NCI-H187 treated with DMSO at 0.1 percent for 48 hours (cell line): Measurements from ENCODE around the gene SMC6.

ENCODE experiments used
- DNase-seq: peaks from one replicate; lab custom pipeline; 2025; lab: John Stamatoyannopoulos, UW

Gene SMC6, protein sequence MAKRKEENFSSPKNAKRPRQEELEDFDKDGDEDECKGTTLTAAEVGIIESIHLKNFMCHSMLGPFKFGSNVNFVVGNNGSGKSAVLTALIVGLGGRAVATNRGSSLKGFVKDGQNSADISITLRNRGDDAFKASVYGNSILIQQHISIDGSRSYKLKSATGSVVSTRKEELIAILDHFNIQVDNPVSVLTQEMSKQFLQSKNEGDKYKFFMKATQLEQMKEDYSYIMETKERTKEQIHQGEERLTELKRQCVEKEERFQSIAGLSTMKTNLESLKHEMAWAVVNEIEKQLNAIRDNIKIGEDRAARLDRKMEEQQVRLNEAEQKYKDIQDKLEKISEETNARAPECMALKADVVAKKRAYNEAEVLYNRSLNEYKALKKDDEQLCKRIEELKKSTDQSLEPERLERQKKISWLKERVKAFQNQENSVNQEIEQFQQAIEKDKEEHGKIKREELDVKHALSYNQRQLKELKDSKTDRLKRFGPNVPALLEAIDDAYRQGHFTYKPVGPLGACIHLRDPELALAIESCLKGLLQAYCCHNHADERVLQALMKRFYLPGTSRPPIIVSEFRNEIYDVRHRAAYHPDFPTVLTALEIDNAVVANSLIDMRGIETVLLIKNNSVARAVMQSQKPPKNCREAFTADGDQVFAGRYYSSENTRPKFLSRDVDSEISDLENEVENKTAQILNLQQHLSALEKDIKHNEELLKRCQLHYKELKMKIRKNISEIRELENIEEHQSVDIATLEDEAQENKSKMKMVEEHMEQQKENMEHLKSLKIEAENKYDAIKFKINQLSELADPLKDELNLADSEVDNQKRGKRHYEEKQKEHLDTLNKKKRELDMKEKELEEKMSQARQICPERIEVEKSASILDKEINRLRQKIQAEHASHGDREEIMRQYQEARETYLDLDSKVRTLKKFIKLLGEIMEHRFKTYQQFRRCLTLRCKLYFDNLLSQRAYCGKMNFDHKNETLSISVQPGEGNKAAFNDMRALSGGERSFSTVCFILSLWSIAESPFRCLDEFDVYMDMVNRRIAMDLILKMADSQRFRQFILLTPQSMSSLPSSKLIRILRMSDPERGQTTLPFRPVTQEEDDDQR

DNA sequence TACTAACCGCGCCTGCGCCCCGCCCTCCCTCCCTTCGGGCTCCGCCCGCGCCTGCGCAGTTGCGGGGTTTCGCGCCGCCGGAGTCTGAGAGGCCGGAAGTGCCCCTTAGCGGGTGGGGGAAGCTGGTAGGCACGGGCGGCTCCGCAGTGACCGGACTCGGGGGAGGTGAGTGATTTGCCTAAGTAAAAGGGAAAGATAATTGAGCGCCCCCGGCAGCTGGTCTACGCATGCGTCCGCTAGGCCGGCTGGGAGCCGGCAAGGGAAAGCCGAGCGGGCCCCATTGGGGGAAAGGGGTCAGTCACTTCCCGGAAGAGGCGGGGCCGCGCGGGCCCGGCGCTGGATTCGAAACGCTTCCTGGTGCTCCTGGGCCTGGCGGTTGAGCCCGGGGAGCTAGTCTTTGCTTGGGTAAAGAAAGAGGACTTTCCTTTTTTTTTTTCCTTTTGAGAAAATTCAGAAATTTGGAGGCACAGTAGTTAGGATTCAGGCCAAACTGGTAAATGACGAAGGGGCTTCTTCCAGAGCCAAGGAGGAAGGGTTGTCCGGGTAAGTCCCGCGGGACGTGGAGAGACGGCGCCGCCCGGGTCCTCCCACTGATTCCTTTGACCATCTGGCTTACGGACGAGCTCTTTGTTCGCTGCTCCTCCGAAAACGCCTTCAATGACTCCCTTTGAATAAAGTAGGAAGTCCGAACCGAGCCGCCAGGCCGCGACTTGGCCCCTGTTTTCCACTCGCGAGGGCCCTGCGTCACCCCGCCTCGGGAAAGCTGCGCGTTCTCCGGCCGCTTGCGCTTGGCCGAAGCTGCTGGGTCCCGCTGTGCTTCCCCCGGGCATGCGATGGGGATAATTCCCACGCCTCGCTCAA, at the start of gene SMC6, which contains the start of gene GEN1:
Gene SMC6 (minus strand): TSS at position 8 of the 861 bp plus-strand sequence. CDS start 7,864 bp downstream, outside the sequence.
Gene GEN1 (plus strand): TSS at position 336 of the 861 bp plus-strand sequence. CDS start 5,806 bp downstream, outside the sequence.
- peak; percentile 80 for DNase-seq

GRCh38 chr2:17800693-17801458, 47.3 kb upstream of the SMC6 start:
- no peak for DNase-seq

DNA sequence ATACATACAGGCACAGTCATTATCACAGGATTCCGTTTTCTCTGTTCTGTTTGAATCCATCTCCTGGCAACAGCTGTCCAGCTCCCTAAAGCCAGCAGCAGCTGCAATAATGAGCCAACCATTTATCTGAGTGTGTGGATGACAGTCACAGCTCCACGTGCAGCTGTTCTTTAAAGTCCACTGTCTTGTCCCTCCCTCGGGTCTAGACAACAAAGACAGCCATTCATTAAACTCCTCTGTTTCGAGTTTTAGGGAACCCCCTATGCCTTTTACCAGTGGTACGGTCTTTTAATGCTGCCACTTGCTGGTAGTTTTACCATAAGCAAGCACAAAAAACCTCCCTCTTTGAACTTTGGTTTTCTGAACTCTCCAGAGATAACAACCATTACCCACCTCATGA, 46.6 kb upstream of the SMC6 start:
- no peak for DNase-seq

DNA sequence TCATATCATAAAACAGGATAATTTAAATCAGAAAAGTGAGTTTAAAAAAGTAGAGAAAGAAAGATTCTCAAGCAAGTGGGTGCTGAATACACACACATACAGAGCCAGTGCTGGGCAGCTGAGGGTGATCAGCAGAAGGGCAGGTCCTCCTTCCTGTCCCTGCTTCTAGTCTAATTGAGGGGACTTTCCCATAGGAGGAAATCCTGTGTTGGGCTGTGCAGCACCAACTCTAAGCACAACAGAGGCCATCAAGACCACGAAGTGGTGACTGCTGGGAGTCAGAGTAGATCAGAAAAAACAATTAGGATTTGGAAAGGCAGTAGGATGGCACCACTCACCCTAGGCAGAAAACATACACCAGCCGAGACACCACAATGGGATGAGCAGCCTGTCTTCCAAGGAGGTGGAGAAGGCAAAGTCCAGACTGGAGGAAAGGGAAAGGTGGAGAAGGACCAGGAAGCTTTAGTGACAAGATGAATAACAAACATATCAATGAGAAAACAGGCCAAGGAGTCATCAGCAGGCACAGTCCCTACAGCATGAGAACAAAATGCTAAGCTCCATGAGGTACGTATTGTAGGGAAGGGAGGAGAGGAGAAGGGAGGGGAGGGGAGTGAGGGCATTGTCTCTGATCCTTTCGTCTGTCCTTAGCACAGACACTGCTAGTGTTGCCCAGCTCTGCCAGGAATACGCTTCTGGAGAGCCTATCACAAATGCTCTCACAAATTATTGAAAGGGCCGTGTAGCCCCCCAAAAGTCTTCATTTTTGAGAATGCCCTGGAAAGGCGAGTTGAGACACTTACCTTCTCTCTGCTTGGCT, 45.9 kb upstream of the SMC6 start:
- DNase-seq: no peak

- DNase-seq: no peak
Observed at GRCh38 chr2:17798338-17798737, 44.7 kb upstream of the SMC6 start.

DNA sequence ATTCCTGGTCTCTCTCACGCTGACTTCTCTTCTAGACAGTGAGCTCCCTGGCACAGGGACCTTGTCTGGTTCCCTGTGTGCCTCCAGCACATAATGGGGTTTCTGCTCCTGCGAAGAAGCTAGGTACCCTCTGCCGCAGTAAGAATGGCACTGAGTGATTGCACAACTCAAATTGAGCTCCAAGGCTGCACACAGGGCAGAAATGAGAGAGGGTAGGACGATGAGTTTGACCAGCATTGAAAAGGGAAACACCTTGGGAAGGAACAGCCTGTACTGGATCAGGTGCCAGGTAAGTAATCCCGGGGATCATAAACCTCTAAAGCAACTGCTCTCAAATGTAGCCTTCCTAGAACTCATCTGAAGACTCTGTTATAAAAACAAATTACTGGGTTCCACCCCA, 41.7 kb upstream of the SMC6 start:
- DNase-seq: no peak

DNA sequence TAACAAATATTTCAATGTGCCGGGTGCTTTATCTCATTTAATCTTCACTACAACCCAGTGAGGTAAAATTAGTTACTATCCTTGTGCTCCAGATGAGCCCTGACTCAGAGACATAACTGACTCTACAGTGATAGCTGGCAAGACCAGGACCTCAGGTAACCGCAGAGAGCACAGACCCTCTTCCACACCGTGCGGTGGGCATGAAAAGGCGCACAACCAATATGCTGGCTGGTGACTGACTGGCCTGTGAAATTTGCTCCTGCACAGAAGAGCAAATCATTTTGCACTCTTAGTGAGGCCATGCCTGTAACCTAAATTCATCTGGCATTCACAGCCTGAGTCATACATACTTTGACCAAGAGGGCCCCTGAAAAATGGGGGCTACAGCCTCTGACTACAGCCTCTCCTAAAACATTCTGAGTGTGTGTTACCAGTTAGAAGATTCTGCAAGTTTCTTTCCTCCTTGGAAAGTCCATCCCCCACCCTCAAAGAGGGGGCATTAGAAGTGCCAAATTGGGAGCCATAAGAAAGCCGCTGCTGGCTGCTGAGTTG, 40.3 kb upstream of the SMC6 start:
- no peak for DNase-seq

- DNase-seq: no peak
Observed at GRCh38 chr2:17793296-17793695, 39.7 kb upstream of the SMC6 start.

- DNase-seq: no peak
Observed at GRCh38 chr2:17792515-17792914, 38.9 kb upstream of the SMC6 start.

- DNase-seq: no peak
Observed at GRCh38 chr2:17791817-17792130, 38.2 kb upstream of the SMC6 start.

- DNase-seq: no peak
Observed at GRCh38 chr2:17791121-17791816, 37.7 kb upstream of the SMC6 start.

GRCh38 chr2:17790536-17790935, 36.9 kb upstream of the SMC6 start:
- DNase-seq: no peak

DNA sequence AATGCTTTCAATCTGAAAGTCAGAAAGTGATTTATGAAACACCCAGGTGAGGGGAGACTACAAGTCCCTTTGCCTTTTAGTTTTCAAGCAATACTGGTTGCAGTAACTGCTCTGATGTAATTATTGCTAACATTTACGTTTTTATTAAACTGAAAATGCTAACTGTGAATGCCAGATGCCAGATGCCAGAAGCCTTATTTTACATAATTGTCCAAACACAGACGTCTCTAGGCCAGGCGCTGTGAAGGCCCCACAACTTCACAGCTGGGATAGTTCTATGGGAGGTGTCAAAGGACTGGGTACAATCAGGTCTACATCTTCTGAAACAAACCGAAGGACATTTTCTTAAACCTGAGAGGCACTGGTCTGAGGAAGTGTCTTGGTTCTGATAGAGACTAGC, 35.2 kb upstream of the SMC6 start:
- no peak for DNase-seq

GRCh38 chr2:17786727-17787126, 33.1 kb upstream of the SMC6 start:
- DNase-seq: no peak

- no peak for DNase-seq
Observed at GRCh38 chr2:17781482-17781881, 27.9 kb upstream of the SMC6 start.

- DNase-seq: no peak
Observed at GRCh38 chr2:17780546-17780945, 26.9 kb upstream of the SMC6 start.

DNA sequence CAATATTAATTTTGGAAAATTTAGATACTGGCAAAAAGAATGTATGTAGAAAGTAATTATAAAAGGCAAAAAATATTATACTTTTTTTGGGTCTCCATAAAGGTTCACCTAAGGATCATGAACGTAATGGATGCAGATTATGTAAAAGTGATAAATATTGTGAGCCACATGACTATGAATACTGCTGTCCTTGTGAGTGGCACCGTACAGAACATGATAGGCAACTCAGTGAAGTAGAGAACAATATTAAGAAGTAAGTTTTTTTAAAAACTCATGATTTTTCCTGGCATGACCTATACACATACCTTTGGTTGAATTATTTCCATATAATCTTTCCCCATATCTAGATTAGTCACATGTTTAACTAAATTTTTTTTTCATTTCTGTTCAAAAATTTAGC, 18.9 kb upstream of the SMC6 start:
- DNase-seq: no peak

DNA sequence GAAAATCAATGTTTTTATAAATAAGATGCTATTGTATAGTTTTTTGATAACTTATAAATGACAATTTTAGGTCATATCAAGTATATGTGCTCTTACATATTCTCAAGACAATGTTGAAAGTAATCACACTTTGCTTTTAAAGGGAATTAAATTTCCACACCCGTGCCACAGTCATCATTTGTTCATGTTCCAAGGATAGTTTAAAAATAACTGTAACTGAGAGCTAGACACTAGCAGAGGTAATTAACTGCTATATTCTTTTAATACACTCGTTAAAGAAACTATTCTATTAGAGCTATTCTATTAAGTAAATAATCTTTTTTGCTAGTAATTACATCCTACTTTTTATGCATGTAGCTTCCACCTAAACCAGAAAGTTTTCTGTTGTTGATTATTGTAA, 18.3 kb upstream of the SMC6 start:
- no peak for DNase-seq

DNA sequence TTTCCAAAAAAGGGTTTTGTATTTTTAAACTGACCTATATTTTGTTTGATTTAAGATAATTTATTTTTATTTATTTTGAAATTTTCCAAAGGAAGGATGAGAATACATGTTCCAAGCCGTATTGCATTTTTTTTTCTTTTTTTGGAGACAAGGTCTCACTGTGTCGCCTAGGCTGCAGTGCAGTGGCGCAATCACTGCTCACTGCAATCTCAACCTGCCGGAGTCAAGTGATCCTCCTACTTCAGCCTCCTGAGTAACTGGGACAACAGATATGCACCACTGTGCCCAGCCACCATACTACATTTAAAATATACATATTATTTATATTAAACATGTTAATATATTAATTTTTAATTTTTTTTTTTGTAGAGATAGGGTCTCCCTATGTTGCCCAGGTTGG, 15.3 kb upstream of the SMC6 start:
- no peak for DNase-seq
